HepG2 (cell line): ENCODE results near the gene ZNF431. TPM values are rescaled to one million over a fixed set of nuclear protein-coding genes. Genes with fewer than 3 reads are reported as not detected.

Experiments
- ATAC-seq: fragments of 200-7000 bp; cut with Tn5 transposase; 3 replicates; pipeline ENCODE4 v1.9.1; 2020; ENCODE audit warnings: mild to moderate bottlenecking, moderate library complexity
- BruUV-seq: library from RNA; stranded (reverse); fragments of 400-500 nt; replicated peaks from 2 replicates; lab custom pipeline; 2021; lab: Mats Ljungman, UMichigan
- CTCF ChIA-PET: fragments of 300-600 bp; formaldehyde crosslinking; extraction: SDS; loops from one replicate; lab custom pipeline; 2021; ENCODE audit warnings: low total read pairs, inconsistent platforms, low intra/inter-chr PET ratio; lab: Yijun Ruan, JAX
- POLR2A ChIA-PET: fragments of 350-600 bp; sonication (Branson Sonifier 250); formaldehyde crosslinking; loops from one replicate; lab custom pipeline; 2020; ENCODE audit warnings: antibody characterized with exemption, inconsistent platforms; lab: Yijun Ruan, JAX
- DNase-seq: peaks from one replicate; pipeline ENCODE4 v3.0.0-alpha.2; 2015; ENCODE audit warnings: low spot score
- FAIRE-seq: peaks from 3 replicates; lab custom pipeline; 2011; peaks lifted over from hg19 to GRCh38; lab: Jason Lieb, UNC
- H2AFZ ChIP-seq: one replicate; pipeline ENCODE4 v1.6.1; 2011; ENCODE audit warnings: low read length, inconsistent platforms
- H3K27ac ChIP-seq: fragments of 300-600 bp; 3 replicates; pipeline ENCODE4 v1.8.0; 2011; ENCODE audit warnings: mixed run types, mild to moderate bottlenecking, mixed read lengths, low read length, inconsistent platforms; ENCODE audit not compliant: insufficient read depth; ENCODE audit errors: extremely low read length
- H3K27me3 ChIP-seq, 2 experiments: fragments of 200-600 bp in 1 of 2; 2 replicates in 1 of 2; 3 replicates in 1 of 2; pipeline versions ENCODE4 v1.6.0 to v1.8.0; 2011; ENCODE audit warnings: low read length in 2 of 2, mild to moderate bottlenecking in 2 of 2, moderate library complexity in 2 of 2, inconsistent platforms in 1 of 2; ENCODE audit not compliant: insufficient read depth in 2 of 2, control insufficient read depth in 1 of 2
- H3K36me3 ChIP-seq, 2 experiments: fragments of 200-600 bp in 1 of 2; replicated peaks in 1 of 2; 2 replicates in 1 of 2; 3 replicates in 1 of 2; pipeline versions ENCODE4 v1.5.1 to v1.8.0; 2011; ENCODE audit warnings: low read length in 2 of 2, inconsistent platforms in 1 of 2; ENCODE audit not compliant: insufficient read depth in 2 of 2, control insufficient read depth in 1 of 2
- H3K4me1 ChIP-seq: 2 replicates; pipeline ENCODE4 v1.5.1; 2012; ENCODE audit warnings: low read length, inconsistent platforms; ENCODE audit not compliant: insufficient read depth
- H3K4me2 ChIP-seq: 2 replicates; pipeline ENCODE4 v1.6.0; 2011; ENCODE audit warnings: low read depth, low read length, inconsistent platforms
- H3K4me3 ChIP-seq, 3 experiments: fragments of 200-600 bp in 1 of 3; sonication (generic), shearing (Covaris generic) in 1 of 3; replicated peaks in 1 of 3; 2 replicates each; pipeline ENCODE4 v1.5.1; 2011 to 2016; ENCODE audit warnings: low read length in 3 of 3, inconsistent platforms in 2 of 3, low read depth in 2 of 3, mild to moderate bottlenecking in 2 of 3, control low read depth in 1 of 3, mixed read lengths in 1 of 3; ENCODE audit not compliant: insufficient read depth in 1 of 3
- H3K79me2 ChIP-seq: one replicate; pipeline ENCODE4 v1.6.1; 2011; ENCODE audit warnings: low read length, inconsistent platforms; ENCODE audit not compliant: insufficient read depth
- H3K9ac ChIP-seq: 2 replicates; pipeline ENCODE4 v1.6.0; 2011; ENCODE audit warnings: mild to moderate bottlenecking, low read depth, low read length, inconsistent platforms; ENCODE audit not compliant: insufficient read depth
- H3K9me3 ChIP-seq: 2 replicates; pipeline ENCODE4 v1.5.1; 2012; ENCODE audit warnings: mild to moderate bottlenecking, low read length
- H4K20me1 ChIP-seq: 2 replicates; pipeline ENCODE4 v1.6.0; 2011; ENCODE audit warnings: inconsistent platforms, mild to moderate bottlenecking, low read length, moderate library complexity; ENCODE audit not compliant: insufficient read depth
- FOSL1 ChIP-seq: sonication (generic); formaldehyde crosslinking; IDR thresholded peaks from 2 replicates; pipeline ENCODE4 v1.9.0; 2021; ENCODE audit warnings: missing genetic modification reagents, borderline replicate concordance
- HES4 ChIP-seq: sonication (generic); formaldehyde crosslinking; IDR thresholded peaks from 2 replicates; pipeline ENCODE4 v1.9.0; 2021; ENCODE audit warnings: mild to moderate bottlenecking, missing genetic modification reagents, borderline replicate concordance
- POGZ ChIP-seq: sonication (generic); formaldehyde crosslinking; IDR thresholded peaks from 2 replicates; pipeline ENCODE4 v1.4.0; 2020; ENCODE audit warnings: mild to moderate bottlenecking, missing genetic modification reagents
- PTBP1 ChIP-seq: fragments of 200-400 bp; formaldehyde crosslinking; IDR thresholded peaks from 2 replicates; pipeline ENCODE4 v1.6.1; 2018; ENCODE audit warnings: low read length, low read depth; ENCODE audit not compliant: poor library complexity, severe bottlenecking
- RNF2 ChIP-seq: fragments of 450-650 bp; conservative IDR thresholded peaks from 2 replicates; pipeline ENCODE4 v1.6.1; 2016; ENCODE audit warnings: low read depth
- WIZ ChIP-seq: sonication (generic); formaldehyde crosslinking; IDR thresholded peaks from 2 replicates; pipeline ENCODE4 v1.5.1; 2020; ENCODE audit warnings: mild to moderate bottlenecking, missing genetic modification reagents
- ZFP1 ChIP-seq: IDR thresholded peaks from 2 replicates; pipeline ENCODE4 v1.6.1; 2016
- ZNF263 ChIP-seq: sonication (generic); formaldehyde crosslinking; IDR thresholded peaks from 2 replicates; pipeline ENCODE4 v1.4.0; 2020; ENCODE audit warnings: missing genetic modification reagents
- ZNF598 ChIP-seq: sonication (generic); formaldehyde crosslinking; IDR thresholded peaks from 2 replicates; pipeline ENCODE4 v1.5.1; 2020; ENCODE audit warnings: mild to moderate bottlenecking, missing genetic modification reagents, borderline replicate concordance
- ZNF644 ChIP-seq: IDR thresholded peaks from 2 replicates; pipeline ENCODE4 v1.6.1; 2016; ENCODE audit warnings: low read depth
- WGBS: methylation state at CpG from one replicate; pipeline ENCODE4 v1.1.6; 2017; ENCODE audit warnings: low lambda C conversion rate; 5-methylcytosine and 5-hydroxymethylcytosine counted together
- in situ Hi-C: cut with HindIII; loops from 2 replicates; pipeline ENCODE4 v1.10.0; 2017; ENCODE audit warnings: low pct_unique_long_range_greater_than_20kb; ENCODE audit not compliant: extremely low pct_ligation_motif_present
- intact Hi-C: fragments of 100-400 bp; cut with micrococcal nuclease; formaldehyde crosslinking; loops from one replicate; pipeline ENCODE4 v1.10.0; 2022; ENCODE audit not compliant: unreplicated experiment
- polyA plus RNA-seq, 8 experiments: library from polyadenylated mRNA; depleted of rRNA in 3 of 8; stranded (reverse) in 7 of 8; unstranded in 1 of 8; fragments of >200 nt; fragmentation: Illumina TruSeq in 4 of 8; extraction: Trizol in 4 of 8; gene quantifications; 2 replicates each; pipeline versions ENCODE4 v1.2.1 to v1.2.3, GENCODE V29; 2011 to 2016; ENCODE audit warnings: low read depth in 4 of 8, missing spikeins in 1 of 8, mixed read lengths in 1 of 8; ENCODE audit not compliant: insufficient read depth in 1 of 8
- total RNA-seq, 5 experiments: library from RNA; depleted of rRNA; stranded (reverse); fragments of >200 nt; fragmentation: Illumina TruSeq; extraction: Trizol; gene quantifications; 2 replicates each; pipeline ENCODE4 v1.2.3, GENCODE V29; 2016; ENCODE audit warnings: low read depth in 1 of 5
- TF ChIP-seq, protein P1 (sequence below), 2 experiments: fragments of 450-650 bp in 1 of 2; sonication (generic) in 1 of 2; formaldehyde crosslinking; IDR thresholded peaks; 2 replicates each; pipeline versions ENCODE4 v1.5.0 to v1.8.0; 2020 to 2022; ENCODE audit warnings: mild to moderate bottlenecking in 1 of 2, missing genetic modification reagents in 1 of 2
- TF ChIP-seq, protein P2 (sequence below): sonication (generic); formaldehyde crosslinking; IDR thresholded peaks from 2 replicates; pipeline ENCODE4 v1.4.0; 2020; ENCODE audit warnings: missing genetic modification reagents, borderline replicate concordance

Gene ZNF431
- total and polyA plus RNA-seq, 2 of the 13 experiments (the other 11 are each of a cell fraction or from before 2014, with no cell fraction given): 4.4 to 11.8 TPM

DNA sequence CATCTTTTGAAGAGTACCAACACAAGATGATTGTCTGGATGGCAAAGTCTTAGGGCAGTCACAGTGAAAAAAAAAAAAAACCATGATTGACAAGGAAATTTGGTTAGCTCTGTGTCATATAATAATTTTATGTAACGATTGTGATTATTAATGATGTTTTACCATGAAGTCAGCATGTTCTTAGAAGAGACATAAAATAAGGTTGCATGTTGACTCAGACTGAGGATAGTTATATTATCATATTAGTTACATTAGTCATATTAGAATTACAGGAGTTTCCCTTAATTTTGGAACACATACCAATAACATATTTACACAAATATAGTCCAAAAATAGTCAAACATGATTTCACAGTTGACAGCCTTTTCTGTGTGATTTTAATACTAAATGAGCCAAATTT is 5.7 kb downstream of the ZNF431 start:
- Histone ChIP-seq H3K79me2 (peaks cover 8% of the 10 kb centered on the region), H2AFZ (no peak overlapping the region), H4K20me1 (no peaks in the 10 kb centered on the region), H3K4me2 (no peak overlapping the region), H3K4me1 (peaks cover 16% of the 10 kb centered on the region), H3K4me3 (no peak overlapping the region), H3K9me3 (no peaks in the 10 kb centered on the region), H3K27ac (no peak overlapping the region), H3K36me3 (peaks cover 4 to 49% of the 10 kb centered on the region in 2 experiments; a peak in 4 of 5 replicates), H3K27me3 (no peaks in the 10 kb centered on the region), H3K9ac (no peak overlapping the region)
- CTCF ChIA-PET: no interaction called here
- POLR2A ChIA-PET: no interaction called here
- ATAC-seq (no peak), FAIRE-seq (no peak), DNase-seq (no peak)
- in situ Hi-C loops (no loop called here), intact Hi-C loops (no loop called here)
- 100% methylated on average over 1 of the region's 1 CpG for WGBS
- BruUV-seq: no TSS peak
- TF ChIP-seq ZNF644 (CRISPR knock-in tag) (no peak), PTBP1 (no peak), RNF2 (no peak)

DNA sequence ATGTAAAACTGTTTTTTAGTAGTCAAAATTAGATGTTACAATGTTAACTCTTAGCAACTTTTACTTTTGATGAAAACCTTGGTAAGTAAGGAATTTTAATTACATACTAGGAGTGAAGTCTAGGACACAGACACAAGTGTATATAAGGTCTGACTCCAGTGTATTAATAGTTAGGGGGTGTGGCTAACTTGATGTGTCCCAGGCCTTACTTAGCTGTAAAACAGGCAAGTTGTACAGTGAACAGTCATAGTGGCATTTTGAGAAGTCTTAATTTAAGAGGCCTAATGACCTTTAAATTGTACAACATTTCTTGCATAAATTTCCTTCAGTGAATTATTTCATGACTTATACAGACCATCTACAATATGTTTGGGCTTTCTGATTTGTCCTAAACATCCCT is 6.8 kb downstream of the ZNF431 start:
- H3K36me3 ChIP-seq: peaks cover 4 to 49% of the 10 kb centered on the region in 2 experiments; a peak in 4 of 5 replicates
- intact Hi-C loops: no loop called here
- no peaks in the 10 kb centered on the region for H3K79me2 ChIP-seq

More for the DNA sequence above, 6.8 kb downstream of the ZNF431 start:
- DNase-seq: no peak
- Histone ChIP-seq H3K9me3 (no peaks in the 10 kb centered on the region), H3K4me2 (no peak overlapping the region), H2AFZ (no peak overlapping the region), H3K9ac (no peak overlapping the region), H3K4me1 (peaks cover 4% of the 10 kb centered on the region), H3K27me3 (no peaks in the 10 kb centered on the region), H3K4me3 (no peak overlapping the region), H3K27ac (no peak overlapping the region), H4K20me1 (no peaks in the 10 kb centered on the region)
- no peak for FAIRE-seq
- no peak for ATAC-seq
- in situ Hi-C loops: no loop called here
- ChIA-PET POLR2A (no interaction called here), CTCF (no interaction called here)
- TF ChIP-seq, protein P1, sequence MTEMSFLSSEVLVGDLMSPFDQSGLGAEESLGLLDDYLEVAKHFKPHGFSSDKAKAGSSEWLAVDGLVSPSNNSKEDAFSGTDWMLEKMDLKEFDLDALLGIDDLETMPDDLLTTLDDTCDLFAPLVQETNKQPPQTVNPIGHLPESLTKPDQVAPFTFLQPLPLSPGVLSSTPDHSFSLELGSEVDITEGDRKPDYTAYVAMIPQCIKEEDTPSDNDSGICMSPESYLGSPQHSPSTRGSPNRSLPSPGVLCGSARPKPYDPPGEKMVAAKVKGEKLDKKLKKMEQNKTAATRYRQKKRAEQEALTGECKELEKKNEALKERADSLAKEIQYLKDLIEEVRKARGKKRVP (CRISPR knock-in tag; IDR thresholded peaks at IDR 0.05): no peak
- TF ChIP-seq, protein P2, sequence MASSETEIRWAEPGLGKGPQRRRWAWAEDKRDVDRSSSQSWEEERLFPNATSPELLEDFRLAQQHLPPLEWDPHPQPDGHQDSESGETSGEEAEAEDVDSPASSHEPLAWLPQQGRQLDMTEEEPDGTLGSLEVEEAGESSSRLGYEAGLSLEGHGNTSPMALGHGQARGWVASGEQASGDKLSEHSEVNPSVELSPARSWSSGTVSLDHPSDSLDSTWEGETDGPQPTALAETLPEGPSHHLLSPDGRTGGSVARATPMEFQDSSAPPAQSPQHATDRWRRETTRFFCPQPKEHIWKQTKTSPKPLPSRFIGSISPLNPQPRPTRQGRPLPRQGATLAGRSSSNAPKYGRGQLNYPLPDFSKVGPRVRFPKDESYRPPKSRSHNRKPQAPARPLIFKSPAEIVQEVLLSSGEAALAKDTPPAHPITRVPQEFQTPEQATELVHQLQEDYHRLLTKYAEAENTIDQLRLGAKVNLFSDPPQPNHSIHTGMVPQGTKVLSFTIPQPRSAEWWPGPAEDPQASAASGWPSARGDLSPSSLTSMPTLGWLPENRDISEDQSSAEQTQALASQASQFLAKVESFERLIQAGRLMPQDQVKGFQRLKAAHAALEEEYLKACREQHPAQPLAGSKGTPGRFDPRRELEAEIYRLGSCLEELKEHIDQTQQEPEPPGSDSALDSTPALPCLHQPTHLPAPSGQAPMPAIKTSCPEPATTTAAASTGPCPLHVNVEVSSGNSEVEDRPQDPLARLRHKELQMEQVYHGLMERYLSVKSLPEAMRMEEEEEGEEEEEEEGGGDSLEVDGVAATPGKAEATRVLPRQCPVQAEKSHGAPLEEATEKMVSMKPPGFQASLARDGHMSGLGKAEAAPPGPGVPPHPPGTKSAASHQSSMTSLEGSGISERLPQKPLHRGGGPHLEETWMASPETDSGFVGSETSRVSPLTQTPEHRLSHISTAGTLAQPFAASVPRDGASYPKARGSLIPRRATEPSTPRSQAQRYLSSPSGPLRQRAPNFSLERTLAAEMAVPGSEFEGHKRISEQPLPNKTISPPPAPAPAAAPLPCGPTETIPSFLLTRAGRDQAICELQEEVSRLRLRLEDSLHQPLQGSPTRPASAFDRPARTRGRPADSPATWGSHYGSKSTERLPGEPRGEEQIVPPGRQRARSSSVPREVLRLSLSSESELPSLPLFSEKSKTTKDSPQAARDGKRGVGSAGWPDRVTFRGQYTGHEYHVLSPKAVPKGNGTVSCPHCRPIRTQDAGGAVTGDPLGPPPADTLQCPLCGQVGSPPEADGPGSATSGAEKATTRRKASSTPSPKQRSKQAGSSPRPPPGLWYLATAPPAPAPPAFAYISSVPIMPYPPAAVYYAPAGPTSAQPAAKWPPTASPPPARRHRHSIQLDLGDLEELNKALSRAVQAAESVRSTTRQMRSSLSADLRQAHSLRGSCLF: no peak
- TF ChIP-seq ZNF598 (no peak), POGZ (CRISPR knock-in tag) (no peak), WIZ (CRISPR knock-in tag) (no peak), ZFP1 (no peak), ZNF263 (CRISPR knock-in tag) (no peak), FOSL1 (CRISPR knock-in tag) (no peak), HES4 (no peak)
- no TSS peak for BruUV-seq
